B cell (primary cell): ENCODE results near the gene FAM162A.

Source experiments
- CTCF ChIP-seq: fragments of 200-600 bp; IDR thresholded peaks from one replicate; pipeline ENCODE4 v1.8.0; 2022; ENCODE audit warnings: antibody characterized with exemption, mild to moderate bottlenecking
- EZH2 ChIP-seq: IDR thresholded peaks from 2 replicates; pipeline ENCODE4 v1.6.1; 2012; ENCODE audit warnings: borderline replicate concordance, low read depth, mild to moderate bottlenecking, moderate library complexity, low read length; ENCODE audit not compliant: insufficient read depth, poor library complexity, severe bottlenecking

- TF ChIP-seq CTCF (no peak), EZH2 (no peak)
Measured at GRCh38 chr3:122435950-122436349, 52.0 kb downstream of the FAM162A start.
